SK-N-SH treated with all-trans-retinoic acid at 6 μM for 48 hours (cell line): Measurements from ENCODE around the gene C1orf94.

Experiments
- ATAC-seq: fragments of 200-7000 bp; cut with Tn5 transposase; 3 replicates; pipeline ENCODE4 v1.9.1; 2020; ENCODE audit warnings: mild to moderate bottlenecking, moderate library complexity
- ARNTL ChIP-seq: fragments of 450-650 bp; formaldehyde crosslinking; IDR thresholded peaks from 2 replicates; pipeline ENCODE4 v1.5.0; 2020; ENCODE audit warnings: low read depth, mild to moderate bottlenecking, moderate library complexity, borderline replicate concordance
- BACH2 ChIP-seq: fragments of 250-450 bp; sonication (Bioruptor Pico); IDR thresholded peaks from 2 replicates; pipeline ENCODE4 v1.9.0; 2021; ENCODE audit warnings: mild to moderate bottlenecking, borderline replicate concordance
- CSDC2 ChIP-seq: fragments of 250-450 bp; sonication (Bioruptor Pico); IDR thresholded peaks from 2 replicates; pipeline ENCODE4 v1.5.0; 2020; ENCODE audit warnings: mild to moderate bottlenecking, moderate library complexity
- ESRRG ChIP-seq: fragments of 250-450 bp; sonication (Bioruptor Pico); IDR thresholded peaks from 2 replicates; pipeline ENCODE4 v1.6.1; 2021; ENCODE audit warnings: mild to moderate bottlenecking
- GLIS3 ChIP-seq: fragments of 250-450 bp; sonication (Bioruptor Pico); IDR thresholded peaks from 2 replicates; pipeline ENCODE4 v1.5.0; 2020; ENCODE audit warnings: mild to moderate bottlenecking, moderate library complexity
- ISL1 ChIP-seq: fragments of 250-450 bp; sonication (Bioruptor Pico); IDR thresholded peaks from 2 replicates; pipeline ENCODE4 v2.1.2; 2022; ENCODE audit warnings: mild to moderate bottlenecking, moderate library complexity
- OSR1 ChIP-seq: fragments of 250-450 bp; sonication (Bioruptor Pico); IDR thresholded peaks from 2 replicates; pipeline ENCODE4 v1.8.0; 2022; ENCODE audit warnings: moderate library complexity, mild to moderate bottlenecking, inconsistent platforms
- RARB ChIP-seq: fragments of 250-450 bp; sonication (Bioruptor Pico); IDR thresholded peaks from 2 replicates; pipeline ENCODE4 v1.8.0; 2021; ENCODE audit warnings: mild to moderate bottlenecking, moderate library complexity
- SNAI2 ChIP-seq: fragments of 250-450 bp; sonication (Bioruptor Pico); IDR thresholded peaks from 2 replicates; pipeline ENCODE4 v1.5.0; 2020; ENCODE audit warnings: mild to moderate bottlenecking, moderate library complexity
- TOX ChIP-seq: fragments of 250-450 bp; sonication (Bioruptor Pico); IDR thresholded peaks from 2 replicates; pipeline ENCODE4 v1.8.0; 2021; ENCODE audit warnings: mild to moderate bottlenecking, moderate library complexity, borderline replicate concordance
- ZC3H10 ChIP-seq: fragments of 250-450 bp; sonication (Bioruptor Pico); IDR thresholded peaks from 2 replicates; pipeline ENCODE4 v1.5.1; 2021; ENCODE audit warnings: mild to moderate bottlenecking, moderate library complexity
- ZFP30 ChIP-seq: fragments of 450-650 bp; formaldehyde crosslinking; IDR thresholded peaks from 2 replicates; pipeline ENCODE4 v1.5.0; 2022; ENCODE audit warnings: mild to moderate bottlenecking, moderate library complexity
- ZNF565 ChIP-seq: fragments of 450-650 bp; formaldehyde crosslinking; conservative IDR thresholded peaks from 2 replicates; pipeline ENCODE4 v1.5.0; 2020; ENCODE audit warnings: low read depth, mild to moderate bottlenecking, moderate library complexity
- ZNF70 ChIP-seq: fragments of 450-650 bp; formaldehyde crosslinking; IDR thresholded peaks from 2 replicates; pipeline ENCODE4 v1.5.0; 2020; ENCODE audit warnings: mild to moderate bottlenecking, moderate library complexity
- ZNF8 ChIP-seq: fragments of 450-650 bp; formaldehyde crosslinking; IDR thresholded peaks from 2 replicates; pipeline ENCODE4 v1.5.0; 2020; ENCODE audit warnings: mild to moderate bottlenecking, moderate library complexity
- TF ChIP-seq, protein P1 (sequence below): fragments of 250-450 bp; sonication (Bioruptor Pico); IDR thresholded peaks from 2 replicates; pipeline ENCODE4 v1.5.1; 2021; ENCODE audit warnings: mild to moderate bottlenecking, moderate library complexity
- TF ChIP-seq, protein P2 (sequence below): fragments of 250-450 bp; sonication (Bioruptor Pico); IDR thresholded peaks from 2 replicates; pipeline ENCODE4 v1.5.1; 2020; ENCODE audit warnings: low read depth, mild to moderate bottlenecking, moderate library complexity
- TF ChIP-seq, protein P3 (sequence below): fragments of 250-450 bp; sonication (Bioruptor Pico); IDR thresholded peaks from 2 replicates; pipeline ENCODE4 v1.8.0; 2020; ENCODE audit warnings: mild to moderate bottlenecking, moderate library complexity, borderline replicate concordance
- TF ChIP-seq, protein P4 (sequence below): fragments of 250-450 bp; sonication (Bioruptor Pico); IDR thresholded peaks from 2 replicates; pipeline ENCODE4 v1.8.0; 2021; ENCODE audit warnings: low read depth, mild to moderate bottlenecking, moderate library complexity, borderline replicate concordance

Gene C1orf94

DNA sequence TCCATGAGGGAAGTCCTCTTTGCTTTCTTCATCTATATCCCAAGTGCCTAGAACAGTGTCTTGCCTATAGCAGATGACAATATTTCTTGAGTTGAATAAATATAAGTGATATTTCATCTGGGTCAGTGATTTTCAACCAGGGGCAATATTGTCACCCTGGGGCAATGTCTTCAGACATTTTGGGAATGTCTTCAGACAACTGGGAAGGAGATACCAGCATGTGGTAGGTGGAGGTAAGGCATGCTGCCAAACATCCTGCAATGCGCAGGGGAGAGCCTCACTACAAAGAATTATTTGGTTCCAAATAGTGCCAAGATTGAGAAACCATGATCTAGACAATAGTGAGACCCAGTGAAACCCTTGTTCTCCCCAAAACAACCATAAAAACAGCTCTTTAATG lies 54.7 kb downstream of the C1orf94 start:
- ATAC-seq: no peak
- TF ChIP-seq ZNF70 (CRISPR knock-in tag): no peak
- TF ChIP-seq, protein P1, sequence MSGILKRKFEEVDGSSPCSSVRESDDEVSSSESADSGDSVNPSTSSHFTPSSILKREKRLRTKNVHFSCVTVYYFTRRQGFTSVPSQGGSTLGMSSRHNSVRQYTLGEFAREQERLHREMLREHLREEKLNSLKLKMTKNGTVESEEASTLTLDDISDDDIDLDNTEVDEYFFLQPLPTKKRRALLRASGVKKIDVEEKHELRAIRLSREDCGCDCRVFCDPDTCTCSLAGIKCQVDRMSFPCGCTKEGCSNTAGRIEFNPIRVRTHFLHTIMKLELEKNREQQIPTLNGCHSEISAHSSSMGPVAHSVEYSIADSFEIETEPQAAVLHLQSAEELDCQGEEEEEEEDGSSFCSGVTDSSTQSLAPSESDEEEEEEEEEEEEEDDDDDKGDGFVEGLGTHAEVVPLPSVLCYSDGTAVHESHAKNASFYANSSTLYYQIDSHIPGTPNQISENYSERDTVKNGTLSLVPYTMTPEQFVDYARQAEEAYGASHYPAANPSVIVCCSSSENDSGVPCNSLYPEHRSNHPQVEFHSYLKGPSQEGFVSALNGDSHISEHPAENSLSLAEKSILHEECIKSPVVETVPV (CRISPR knock-in tag): no peak
- no peak for TF ChIP-seq ZC3H10
- no peak for TF ChIP-seq CSDC2 (CRISPR knock-in tag)
- TF ChIP-seq BACH2: no peak
- TF ChIP-seq OSR1 (CRISPR knock-in tag): no peak
- no peak for TF ChIP-seq RARB (CRISPR knock-in tag)
- no peak for TF ChIP-seq ESRRG (CRISPR knock-in tag)
- no peak for TF ChIP-seq ZNF8 (CRISPR knock-in tag)
- TF ChIP-seq ZNF565 (CRISPR knock-in tag): no peak
- TF ChIP-seq SNAI2: no peak
- TF ChIP-seq, protein P2, sequence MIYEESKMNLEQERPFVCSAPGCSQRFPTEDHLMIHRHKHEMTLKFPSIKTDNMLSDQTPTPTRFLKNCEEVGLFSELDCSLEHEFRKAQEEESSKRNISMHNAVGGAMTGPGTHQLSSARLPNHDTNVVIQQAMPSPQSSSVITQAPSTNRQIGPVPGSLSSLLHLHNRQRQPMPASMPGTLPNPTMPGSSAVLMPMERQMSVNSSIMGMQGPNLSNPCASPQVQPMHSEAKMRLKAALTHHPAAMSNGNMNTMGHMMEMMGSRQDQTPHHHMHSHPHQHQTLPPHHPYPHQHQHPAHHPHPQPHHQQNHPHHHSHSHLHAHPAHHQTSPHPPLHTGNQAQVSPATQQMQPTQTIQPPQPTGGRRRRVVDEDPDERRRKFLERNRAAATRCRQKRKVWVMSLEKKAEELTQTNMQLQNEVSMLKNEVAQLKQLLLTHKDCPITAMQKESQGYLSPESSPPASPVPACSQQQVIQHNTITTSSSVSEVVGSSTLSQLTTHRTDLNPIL (CRISPR knock-in tag): no peak
- TF ChIP-seq ZFP30: no peak
- TF ChIP-seq, protein P3, sequence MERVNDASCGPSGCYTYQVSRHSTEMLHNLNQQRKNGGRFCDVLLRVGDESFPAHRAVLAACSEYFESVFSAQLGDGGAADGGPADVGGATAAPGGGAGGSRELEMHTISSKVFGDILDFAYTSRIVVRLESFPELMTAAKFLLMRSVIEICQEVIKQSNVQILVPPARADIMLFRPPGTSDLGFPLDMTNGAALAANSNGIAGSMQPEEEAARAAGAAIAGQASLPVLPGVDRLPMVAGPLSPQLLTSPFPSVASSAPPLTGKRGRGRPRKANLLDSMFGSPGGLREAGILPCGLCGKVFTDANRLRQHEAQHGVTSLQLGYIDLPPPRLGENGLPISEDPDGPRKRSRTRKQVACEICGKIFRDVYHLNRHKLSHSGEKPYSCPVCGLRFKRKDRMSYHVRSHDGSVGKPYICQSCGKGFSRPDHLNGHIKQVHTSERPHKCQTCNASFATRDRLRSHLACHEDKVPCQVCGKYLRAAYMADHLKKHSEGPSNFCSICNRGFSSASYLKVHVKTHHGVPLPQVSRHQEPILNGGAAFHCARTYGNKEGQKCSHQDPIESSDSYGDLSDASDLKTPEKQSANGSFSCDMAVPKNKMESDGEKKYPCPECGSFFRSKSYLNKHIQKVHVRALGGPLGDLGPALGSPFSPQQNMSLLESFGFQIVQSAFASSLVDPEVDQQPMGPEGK (CRISPR knock-in tag): no peak
- TF ChIP-seq, protein P4, sequence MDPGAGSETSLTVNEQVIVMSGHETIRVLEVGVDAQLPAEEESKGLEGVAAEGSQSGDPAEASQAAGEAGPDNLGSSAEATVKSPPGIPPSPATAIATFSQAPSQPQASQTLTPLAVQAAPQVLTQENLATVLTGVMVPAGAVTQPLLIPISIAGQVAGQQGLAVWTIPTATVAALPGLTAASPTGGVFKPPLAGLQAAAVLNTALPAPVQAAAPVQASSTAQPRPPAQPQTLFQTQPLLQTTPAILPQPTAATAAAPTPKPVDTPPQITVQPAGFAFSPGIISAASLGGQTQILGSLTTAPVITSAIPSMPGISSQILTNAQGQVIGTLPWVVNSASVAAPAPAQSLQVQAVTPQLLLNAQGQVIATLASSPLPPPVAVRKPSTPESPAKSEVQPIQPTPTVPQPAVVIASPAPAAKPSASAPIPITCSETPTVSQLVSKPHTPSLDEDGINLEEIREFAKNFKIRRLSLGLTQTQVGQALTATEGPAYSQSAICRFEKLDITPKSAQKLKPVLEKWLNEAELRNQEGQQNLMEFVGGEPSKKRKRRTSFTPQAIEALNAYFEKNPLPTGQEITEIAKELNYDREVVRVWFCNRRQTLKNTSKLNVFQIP (CRISPR knock-in tag): no peak
- TF ChIP-seq GLIS3 (CRISPR knock-in tag): no peak

DNA sequence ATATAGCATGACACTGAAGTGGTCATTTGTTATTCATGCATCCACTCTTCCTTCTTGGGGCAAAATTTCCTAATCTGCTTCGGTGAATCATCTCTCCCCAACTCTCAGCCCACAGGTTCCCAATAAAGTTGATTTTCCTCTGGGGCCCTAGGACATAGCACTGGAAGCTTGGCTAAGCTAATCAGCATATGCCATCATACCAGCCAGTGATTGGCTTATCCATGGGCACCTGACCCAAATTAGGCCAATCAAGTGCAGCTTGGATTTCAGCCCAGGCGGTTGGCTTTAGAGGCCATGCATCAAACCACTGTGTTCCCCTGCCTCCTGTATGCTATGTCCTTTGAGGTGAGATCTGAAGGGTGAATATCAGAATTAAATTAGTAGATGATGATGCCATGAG lies 58.9 kb downstream of the C1orf94 start:
- no peak for ATAC-seq
- TF ChIP-seq ZFP30: no peak
- TF ChIP-seq ZNF70 (CRISPR knock-in tag): no peak
- no peak for TF ChIP-seq ZNF8 (CRISPR knock-in tag)
- TF ChIP-seq, protein P2 (CRISPR knock-in tag): no peak
- no peak for TF ChIP-seq ESRRG (CRISPR knock-in tag)
- no peak for TF ChIP-seq CSDC2 (CRISPR knock-in tag)
- no peak for TF ChIP-seq TOX (CRISPR knock-in tag)
- TF ChIP-seq ARNTL (CRISPR knock-in tag): no peak
- no peak for TF ChIP-seq GLIS3 (CRISPR knock-in tag)
- TF ChIP-seq, protein P4 (CRISPR knock-in tag): no peak
- no peak for TF ChIP-seq OSR1 (CRISPR knock-in tag)
- TF ChIP-seq RARB (CRISPR knock-in tag): no peak
- no peak for TF ChIP-seq ZNF565 (CRISPR knock-in tag)
- TF ChIP-seq ZC3H10: no peak
- no peak for TF ChIP-seq SNAI2
- TF ChIP-seq BACH2: no peak

DNA sequence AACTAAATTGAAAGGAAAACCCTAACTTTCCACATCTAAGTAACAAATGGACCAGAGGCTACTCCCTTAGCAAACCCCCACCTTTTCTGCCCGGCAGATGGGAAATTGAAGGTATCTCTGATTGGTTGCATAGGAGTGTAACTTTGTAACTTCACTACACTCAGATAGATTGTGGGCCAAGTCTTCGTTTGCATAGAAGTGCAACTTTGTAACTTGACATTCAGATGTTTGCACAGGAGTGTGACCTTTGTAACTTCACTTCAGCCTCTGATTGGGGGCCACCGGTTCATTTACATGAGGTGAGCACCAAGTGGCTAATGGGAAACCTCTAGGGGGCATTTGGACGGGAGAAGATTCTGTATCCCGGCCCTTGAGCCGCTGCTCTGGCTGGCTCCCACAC lies 59.4 kb downstream of the C1orf94 start:
- no peak for ATAC-seq
- TF ChIP-seq SNAI2: no peak
- TF ChIP-seq CSDC2 (CRISPR knock-in tag): no peak
- TF ChIP-seq, protein P4 (CRISPR knock-in tag): no peak
- no peak for TF ChIP-seq ZNF70 (CRISPR knock-in tag)
- TF ChIP-seq, protein P2 (CRISPR knock-in tag): no peak
- TF ChIP-seq ISL1: no peak
- TF ChIP-seq, protein P1 (CRISPR knock-in tag): no peak
- TF ChIP-seq ZFP30: no peak
- no peak for TF ChIP-seq ZC3H10
- no peak for TF ChIP-seq OSR1 (CRISPR knock-in tag)
- TF ChIP-seq ESRRG (CRISPR knock-in tag): no peak
